ENCODE results near the gene TKTL1.

DNA sequence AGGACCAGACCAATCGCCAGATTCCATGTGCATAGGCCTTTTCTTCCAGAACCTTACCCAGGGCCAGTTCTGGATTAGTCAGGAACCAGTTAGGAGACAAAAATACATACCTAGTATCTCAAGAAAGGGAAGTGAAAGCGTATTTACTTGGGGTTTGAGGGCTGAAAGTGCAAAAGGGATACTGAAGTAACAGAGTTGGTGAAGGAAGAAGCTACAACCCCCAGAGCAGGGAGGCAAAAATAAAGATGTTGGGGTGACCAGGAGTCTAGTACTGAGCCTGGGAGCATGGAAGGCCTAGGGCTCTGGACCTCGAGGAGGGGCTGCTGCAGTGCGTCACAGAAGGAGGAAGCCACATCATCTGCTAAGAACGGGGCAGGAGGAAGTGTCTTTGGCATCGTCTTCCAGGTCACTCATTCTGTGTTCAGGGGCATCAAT is 38.3 kb downstream of the TKTL1 start:
- TF ChIP-seq, protein P1, sequence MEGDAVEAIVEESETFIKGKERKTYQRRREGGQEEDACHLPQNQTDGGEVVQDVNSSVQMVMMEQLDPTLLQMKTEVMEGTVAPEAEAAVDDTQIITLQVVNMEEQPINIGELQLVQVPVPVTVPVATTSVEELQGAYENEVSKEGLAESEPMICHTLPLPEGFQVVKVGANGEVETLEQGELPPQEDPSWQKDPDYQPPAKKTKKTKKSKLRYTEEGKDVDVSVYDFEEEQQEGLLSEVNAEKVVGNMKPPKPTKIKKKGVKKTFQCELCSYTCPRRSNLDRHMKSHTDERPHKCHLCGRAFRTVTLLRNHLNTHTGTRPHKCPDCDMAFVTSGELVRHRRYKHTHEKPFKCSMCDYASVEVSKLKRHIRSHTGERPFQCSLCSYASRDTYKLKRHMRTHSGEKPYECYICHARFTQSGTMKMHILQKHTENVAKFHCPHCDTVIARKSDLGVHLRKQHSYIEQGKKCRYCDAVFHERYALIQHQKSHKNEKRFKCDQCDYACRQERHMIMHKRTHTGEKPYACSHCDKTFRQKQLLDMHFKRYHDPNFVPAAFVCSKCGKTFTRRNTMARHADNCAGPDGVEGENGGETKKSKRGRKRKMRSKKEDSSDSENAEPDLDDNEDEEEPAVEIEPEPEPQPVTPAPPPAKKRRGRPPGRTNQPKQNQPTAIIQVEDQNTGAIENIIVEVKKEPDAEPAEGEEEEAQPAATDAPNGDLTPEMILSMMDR (optimal IDR thresholded peaks at IDR 0.05 in 1 of 3, IDR thresholded peaks at IDR 0.05 in 1 of 3, conservative IDR thresholded peaks at IDR 0.05 in 1 of 3; ENCODE audit: extremely low read depth in 1 of 3, insufficient read depth in 2 of 3, low read length in 3 of 3): no peak
- no peak for TF ChIP-seq EZH2 (IDR thresholded peaks at IDR 0.05; ENCODE audit: low read length)
